Thoracic aorta (tissue), 2 donors: ENCODE data around the gene XCL1. TPM values are rescaled to one million over a fixed set of nuclear protein-coding genes. Genes with fewer than 3 reads are reported as not detected.

ENCODE experiments used
- ATAC-seq: fragments of 150-250 bp; one replicate; pipeline ENCODE4 v1.8.0; 2017; ENCODE audit warnings: low read depth; ENCODE audit not compliant: insufficient number of reproducible peaks, low FRiP score
- DNase-seq: peaks from one replicate; pipeline ENCODE4 v3.0.0-alpha.2; 2020; ENCODE audit warnings: low spot score
- H3K27ac ChIP-seq, 2 donors: fragments of 200-600 bp; sonication (generic); 1 replicate in 1 of 2; 2 replicates in 1 of 2; pipeline ENCODE4 v1.5.1; 2016; ENCODE audit warnings: mild to moderate bottlenecking in 2 of 2, moderate library complexity in 2 of 2
- H3K27me3 ChIP-seq: fragments of 200-600 bp; sonication (generic); replicated peaks from 2 replicates; pipeline ENCODE4 v1.6.0; 2016; ENCODE audit warnings: mild to moderate bottlenecking; ENCODE audit not compliant: insufficient read depth
- H3K36me3 ChIP-seq: fragments of 200-600 bp; sonication (generic); one replicate; pipeline ENCODE4 v1.5.1; 2016
- H3K4me1 ChIP-seq, 2 donors: fragments of 200-600 bp; sonication (generic); 1 replicate in 1 of 2; 2 replicates in 1 of 2; pipeline versions ENCODE4 v1.5.1 to v1.6.0; 2016; ENCODE audit warnings: low read depth in 2 of 2, mild to moderate bottlenecking in 1 of 2; ENCODE audit not compliant: control insufficient read depth in 1 of 2
- H3K4me3 ChIP-seq: fragments of 200-600 bp; sonication (generic); 2 replicates; pipeline ENCODE4 v1.5.1; 2016; ENCODE audit warnings: mild to moderate bottlenecking
- H3K9me3 ChIP-seq: fragments of 200-600 bp; sonication (generic); 2 replicates; pipeline ENCODE4 v1.5.1; 2016
- CTCF ChIP-seq: fragments of 200-600 bp; sonication (generic); IDR thresholded peaks from one replicate; pipeline ENCODE4 v1.5.1; 2019; ENCODE audit warnings: antibody characterized with exemption
- total RNA-seq, 2 donors: library from RNA; depleted of rRNA; stranded (reverse); fragments of >200 nt; gene quantifications; one replicate each; pipeline versions ENCODE4 v1.1.0 to v1.2.3, GENCODE V29; 2016

Gene XCL1
- total RNA-seq, 2 donors from 2014 or later: 0.54 TPM; not detected in 1

- ATAC-seq: no peak
- Histone ChIP-seq H3K36me3 (no peaks in the 10 kb centered on the region), H3K9me3 (no peaks in the 10 kb centered on the region), H3K4me3 (no peak overlapping the region), H3K27me3 (no peaks in the 10 kb centered on the region), H3K27ac (no peak overlapping the region), H3K4me1 (peaks cover 19 to 23% of the 10 kb centered on the region in 2 donors)
- no peak for TF ChIP-seq CTCF
- no peak for DNase-seq
Measured at GRCh38 chr1:168617974-168618750, 41.8 kb downstream of the XCL1 start.

GRCh38 chr1:168618886-168619285 lies 42.5 kb downstream of the XCL1 start:
- H3K36me3 ChIP-seq: no peaks in the 10 kb centered on the region
- no peak for ATAC-seq
- no peak for TF ChIP-seq CTCF

GRCh38 chr1:168621356-168621755 lies 45.0 kb downstream of the XCL1 start:
- no peak for TF ChIP-seq CTCF
- Histone ChIP-seq H3K27ac (no peak overlapping the region), H3K9me3 (no peaks in the 10 kb centered on the region)

More at GRCh38 chr1:168618886-168619285, 42.5 kb downstream of the XCL1 start:
- no peak overlapping the region for H3K27ac ChIP-seq
- H3K4me1 ChIP-seq: peaks cover 19 to 23% of the 10 kb centered on the region in 2 donors
- no peaks in the 10 kb centered on the region for H3K27me3 ChIP-seq
- no peaks in the 10 kb centered on the region for H3K9me3 ChIP-seq
- H3K4me3 ChIP-seq: no peak overlapping the region
- no peak for DNase-seq

GRCh38 chr1:168623003-168623828 lies 46.8 kb downstream of the XCL1 start:
- Histone ChIP-seq H3K36me3 (no peaks in the 10 kb centered on the region), H3K9me3 (no peaks in the 10 kb centered on the region), H3K27ac (peak overlapping the region in 1 of 2 donors; percentile 14), H3K4me3 (no peak overlapping the region), H3K27me3 (no peaks in the 10 kb centered on the region), H3K4me1 (peaks cover 13 to 14% of the 10 kb centered on the region in 2 donors)
- DNase-seq (no peak), ATAC-seq (no peak)
- no peak for TF ChIP-seq CTCF

More at GRCh38 chr1:168621356-168621755, 45.0 kb downstream of the XCL1 start:
- DNase-seq (no peak), ATAC-seq (no peak)
- Histone ChIP-seq H3K27me3 (no peaks in the 10 kb centered on the region), H3K4me1 (peaks cover 13 to 14% of the 10 kb centered on the region in 2 donors), H3K36me3 (no peaks in the 10 kb centered on the region), H3K4me3 (no peak overlapping the region)

GRCh38 chr1:168623831-168624230 lies 47.4 kb downstream of the XCL1 start:
- ATAC-seq (no peak), DNase-seq (no peak)
- H3K27ac ChIP-seq: no peak overlapping the region
- no peaks in the 10 kb centered on the region for H3K27me3 ChIP-seq
- H3K9me3 ChIP-seq: no peaks in the 10 kb centered on the region
- H3K4me3 ChIP-seq: no peak overlapping the region
- H3K4me1 ChIP-seq: peaks cover 13 to 14% of the 10 kb centered on the region in 2 donors
- no peak for TF ChIP-seq CTCF
- H3K36me3 ChIP-seq: no peaks in the 10 kb centered on the region
